Activated naive CD8-positive, alpha-beta T cell treated with anti-CD3 and anti-CD28 coated beads, Interleukin-2, amount 10 ng/mL, durations not matched to agents 7 days and 5 days (primary cell): Measurements from ENCODE around the gene SF3A2. TPM values are rescaled to one million over a fixed set of nuclear protein-coding genes. Genes with fewer than 3 reads are reported as not detected.

Source experiments
- ATAC-seq: fragments of 150-1000 bp; cut with Tn5 transposase; one replicate; pipeline ENCODE4 v1.10.0; 2021; ENCODE audit warnings: low read depth, moderate library complexity
- POLR2A ChIA-PET: fragments of 350-600 bp; sonication (Branson Sonifier 250); formaldehyde crosslinking; loops from one replicate; lab custom pipeline; 2021; ENCODE audit warnings: antibody characterized with exemption; lab: Charles Lee
- DNase-seq: peaks from one replicate; pipeline ENCODE4 v3.0.0; 2021
- H3K27ac Mint-ChIP-seq: one replicate; pipeline ENCODE4 v1.8.0; 2022; ENCODE audit warnings: mild to moderate bottlenecking, mixed read lengths
- H3K27me3 Mint-ChIP-seq: one replicate; pipeline ENCODE4 v1.8.0; 2022; ENCODE audit warnings: mild to moderate bottlenecking, moderate library complexity, mixed read lengths
- H3K36me3 Mint-ChIP-seq: one replicate; pipeline ENCODE4 v1.8.0; 2021; ENCODE audit warnings: mild to moderate bottlenecking, mixed read lengths
- H3K4me1 Mint-ChIP-seq: one replicate; pipeline ENCODE4 v1.8.0; 2021; ENCODE audit warnings: mixed read lengths
- H3K4me3 Mint-ChIP-seq: one replicate; pipeline ENCODE4 v1.8.0; 2022; ENCODE audit warnings: mild to moderate bottlenecking, moderate library complexity, mixed read lengths
- H3K9me3 Mint-ChIP-seq: one replicate; pipeline ENCODE4 v1.8.0; 2021; ENCODE audit warnings: mixed read lengths
- total RNA-seq, 2 experiments: library from RNA; stranded (reverse); gene quantifications; one replicate each; pipeline ENCODE4 v1.2.3, GENCODE V29; 2021

Gene SF3A2
- total RNA-seq, 2 experiments from 2014 or later = 171 TPM

DNA sequence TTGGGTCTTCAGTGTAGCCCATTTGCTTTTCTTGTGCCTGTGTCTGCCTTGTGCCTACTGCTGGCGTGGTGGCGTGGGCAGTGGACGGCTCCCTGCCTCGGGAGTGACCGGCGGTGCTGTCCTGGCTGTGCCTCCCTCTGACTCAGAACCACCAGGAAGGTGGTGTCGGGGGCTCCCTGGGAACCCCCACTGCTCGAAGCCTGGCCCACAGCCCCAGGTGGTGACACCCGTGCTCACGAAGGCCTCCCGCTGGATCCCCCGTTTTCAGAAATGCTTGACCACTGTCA lies 7.4 kb downstream of the SF3A2 start:
- H3K27ac Mint-ChIP-seq = no peak overlapping the region
- no peaks in the 10 kb centered on the region for H3K9me3 Mint-ChIP-seq
- H3K4me1 Mint-ChIP-seq = peaks cover 21% of the 10 kb centered on the region
- H3K36me3 Mint-ChIP-seq = peaks cover 18% of the 10 kb centered on the region
- no peak for DNase-seq
- ATAC-seq = no peak
- no peak overlapping the region for H3K4me3 Mint-ChIP-seq
- POLR2A ChIA-PET = interaction anchor here (1.8 kb wide), 1 partner anchor 84 kb away, joined by 3 read pairs; no protein-coding TSS in a partner anchor
- no peaks in the 10 kb centered on the region for H3K27me3 Mint-ChIP-seq

DNA sequence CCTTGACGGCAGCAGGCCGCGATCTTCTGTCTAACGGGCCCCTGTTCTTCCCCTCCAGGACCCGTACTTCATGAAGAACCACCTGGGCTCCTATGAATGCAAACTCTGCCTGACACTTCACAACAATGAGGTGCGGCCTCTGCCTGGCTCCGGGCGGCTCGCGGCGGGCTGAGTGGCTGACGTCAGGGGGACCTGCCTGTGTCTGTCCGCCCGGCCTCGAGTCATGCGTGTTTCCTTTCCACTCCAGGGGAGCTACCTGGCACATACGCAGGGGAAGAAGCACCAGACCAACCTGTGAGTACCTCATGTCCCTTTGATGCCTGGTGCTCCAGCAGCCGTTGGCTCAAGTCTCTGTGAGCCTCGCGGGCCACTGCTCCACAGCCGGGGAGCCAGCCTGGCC lies 7.9 kb downstream of the SF3A2 start:
- Mint-ChIP-seq H3K9me3 (no peaks in the 10 kb centered on the region), H3K4me1 (peaks cover 19% of the 10 kb centered on the region), H3K36me3 (peaks cover 16% of the 10 kb centered on the region), H3K4me3 (no peak overlapping the region), H3K27me3 (no peaks in the 10 kb centered on the region), H3K27ac (no peak overlapping the region)
- DNase-seq (no peak), ATAC-seq (no peak)
- POLR2A ChIA-PET = interaction anchor here (1.8 kb wide), 1 partner anchor 83 kb away, joined by 3 read pairs; no protein-coding TSS in a partner anchor

DNA sequence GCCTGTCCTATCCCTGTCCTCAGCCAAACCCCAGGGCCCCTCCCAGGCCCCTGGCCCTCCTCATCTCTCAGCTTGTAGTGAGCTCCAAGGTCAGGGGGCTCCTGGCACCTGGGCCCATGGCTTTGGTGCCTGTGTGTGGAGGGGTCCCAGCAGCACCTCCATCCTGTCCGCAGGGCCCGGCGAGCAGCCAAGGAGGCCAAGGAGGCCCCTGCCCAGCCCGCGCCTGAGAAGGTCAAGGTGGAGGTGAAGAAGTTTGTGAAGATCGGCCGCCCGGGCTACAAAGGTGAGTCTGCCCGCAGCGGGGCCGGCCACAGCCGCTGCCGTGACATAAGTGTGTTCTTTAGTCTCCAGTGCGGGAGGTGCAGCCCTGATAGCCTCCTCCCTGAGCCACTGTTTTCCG lies 8.6 kb downstream of the SF3A2 start:
- H3K4me3 Mint-ChIP-seq = no peak overlapping the region
- H3K27me3 Mint-ChIP-seq = peaks cover 2% of the 10 kb centered on the region
- POLR2A ChIA-PET = no interaction called here
- peaks cover 12% of the 10 kb centered on the region for H3K36me3 Mint-ChIP-seq
- no peaks in the 10 kb centered on the region for H3K9me3 Mint-ChIP-seq
- DNase-seq = no peak
- ATAC-seq = no peak
- peaks cover 14% of the 10 kb centered on the region for H3K4me1 Mint-ChIP-seq
- H3K27ac Mint-ChIP-seq = no peak overlapping the region

DNA sequence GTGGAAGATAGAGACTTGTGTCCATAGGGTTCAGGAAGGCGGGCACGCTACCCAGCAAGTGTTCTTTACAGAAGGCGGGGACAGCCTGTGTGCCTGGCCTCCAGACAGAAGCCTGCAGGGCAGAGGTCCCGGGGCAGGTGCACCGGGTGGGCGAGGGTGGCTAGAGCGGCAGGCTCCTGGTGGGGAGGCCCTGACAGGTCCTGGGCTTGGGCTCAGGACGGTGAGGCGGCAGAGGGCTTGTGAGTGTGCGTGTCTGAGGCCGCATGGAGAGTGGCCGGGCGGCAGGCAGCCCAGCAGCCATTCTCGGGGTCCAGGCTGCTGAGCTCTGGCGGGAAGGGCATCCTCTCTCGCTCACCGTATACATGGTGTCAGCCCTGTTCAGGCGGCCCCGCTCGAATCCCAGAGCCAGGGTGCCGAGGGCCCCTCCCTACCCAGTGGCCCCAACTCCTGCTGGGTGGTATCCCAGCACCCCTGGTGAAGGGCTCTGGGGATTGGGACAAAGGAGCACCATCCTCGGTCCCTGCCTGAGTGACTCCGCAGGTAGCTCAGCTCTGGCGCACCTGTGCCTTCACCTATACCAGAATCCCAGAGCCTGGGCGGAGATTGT lies 9.5 kb downstream of the SF3A2 start:
- peaks cover 8% of the 10 kb centered on the region for H3K36me3 Mint-ChIP-seq
- H3K27me3 Mint-ChIP-seq = peaks cover 2% of the 10 kb centered on the region
- POLR2A ChIA-PET = no interaction called here
- H3K4me3 Mint-ChIP-seq = no peak overlapping the region
- DNase-seq (no peak), ATAC-seq (no peak)
- H3K9me3 Mint-ChIP-seq = no peaks in the 10 kb centered on the region
- peaks cover 7% of the 10 kb centered on the region for H3K4me1 Mint-ChIP-seq
- H3K27ac Mint-ChIP-seq = no peak overlapping the region

DNA sequence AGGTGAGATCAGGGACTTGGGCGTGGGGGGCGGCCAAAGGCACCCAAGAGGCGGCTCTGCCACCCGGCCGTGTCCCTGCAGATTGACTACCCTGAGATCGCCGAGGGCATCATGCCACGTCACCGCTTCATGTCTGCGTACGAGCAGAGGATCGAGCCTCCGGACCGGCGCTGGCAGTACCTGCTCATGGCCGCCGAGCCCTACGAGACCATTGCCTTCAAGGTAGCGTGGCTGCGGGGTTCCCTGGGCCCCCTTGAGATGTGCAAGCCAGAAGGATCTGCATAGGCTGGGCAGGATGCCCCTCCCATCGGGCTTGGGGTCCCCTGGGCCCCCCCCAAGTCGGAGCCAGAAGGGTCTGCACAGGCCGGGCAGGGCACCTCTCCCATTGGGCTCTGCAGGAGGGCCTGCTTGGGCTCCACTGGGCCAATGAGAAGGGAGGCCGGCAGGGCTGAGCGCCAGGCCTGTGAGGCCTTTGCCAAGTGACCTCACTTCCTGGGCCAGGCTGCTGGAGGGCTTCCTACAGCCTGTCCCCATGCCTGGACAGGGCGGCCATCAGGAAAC lies 10.3 kb downstream of the SF3A2 start:
- no peak for DNase-seq
- Mint-ChIP-seq H3K4me3 (no peak overlapping the region), H3K9me3 (no peaks in the 10 kb centered on the region), H3K27ac (no peak overlapping the region), H3K36me3 (peaks cover 8% of the 10 kb centered on the region), H3K27me3 (peaks cover 5% of the 10 kb centered on the region), H3K4me1 (peaks cover 1% of the 10 kb centered on the region)
- POLR2A ChIA-PET = no interaction called here
- no peak for ATAC-seq

DNA sequence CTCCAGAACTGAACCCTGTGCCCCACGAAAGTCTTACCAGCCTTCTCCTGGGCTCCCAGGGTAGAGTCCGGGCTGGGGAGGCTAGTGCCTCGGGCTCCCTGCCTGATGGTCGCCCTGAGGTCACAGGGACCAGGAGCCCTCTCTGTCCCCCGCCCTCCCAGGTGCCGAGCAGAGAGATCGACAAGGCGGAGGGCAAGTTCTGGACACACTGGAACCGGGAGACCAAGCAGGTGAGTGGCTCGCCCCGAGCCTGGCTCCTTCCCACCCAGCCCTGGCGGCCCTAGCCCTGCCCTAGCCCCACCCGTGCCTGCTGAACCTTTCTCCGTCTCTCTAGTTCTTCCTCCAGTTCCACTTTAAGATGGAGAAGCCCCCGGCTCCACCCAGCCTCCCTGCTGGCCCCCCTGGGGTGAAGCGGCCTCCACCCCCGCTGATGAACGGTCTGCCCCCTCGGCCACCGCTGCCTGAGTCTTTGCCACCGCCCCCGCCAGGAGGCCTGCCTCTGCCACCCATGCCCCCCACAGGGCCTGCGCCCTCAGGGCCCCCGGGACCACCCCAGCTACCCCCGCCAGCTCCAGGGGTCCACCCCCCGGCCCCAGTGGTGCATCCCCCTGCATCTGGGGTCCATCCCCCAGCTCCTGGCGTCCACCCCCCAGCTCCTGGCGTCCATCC lies 10.9 kb downstream of the SF3A2 start:
- no peak for ATAC-seq
- Mint-ChIP-seq H3K27ac (no peak overlapping the region), H3K4me3 (no peak overlapping the region), H3K9me3 (no peaks in the 10 kb centered on the region), H3K36me3 (peaks cover 6% of the 10 kb centered on the region), H3K4me1 (peaks cover 1% of the 10 kb centered on the region), H3K27me3 (peaks cover 11% of the 10 kb centered on the region)
- DNase-seq = no peak
- POLR2A ChIA-PET = no interaction called here

DNA sequence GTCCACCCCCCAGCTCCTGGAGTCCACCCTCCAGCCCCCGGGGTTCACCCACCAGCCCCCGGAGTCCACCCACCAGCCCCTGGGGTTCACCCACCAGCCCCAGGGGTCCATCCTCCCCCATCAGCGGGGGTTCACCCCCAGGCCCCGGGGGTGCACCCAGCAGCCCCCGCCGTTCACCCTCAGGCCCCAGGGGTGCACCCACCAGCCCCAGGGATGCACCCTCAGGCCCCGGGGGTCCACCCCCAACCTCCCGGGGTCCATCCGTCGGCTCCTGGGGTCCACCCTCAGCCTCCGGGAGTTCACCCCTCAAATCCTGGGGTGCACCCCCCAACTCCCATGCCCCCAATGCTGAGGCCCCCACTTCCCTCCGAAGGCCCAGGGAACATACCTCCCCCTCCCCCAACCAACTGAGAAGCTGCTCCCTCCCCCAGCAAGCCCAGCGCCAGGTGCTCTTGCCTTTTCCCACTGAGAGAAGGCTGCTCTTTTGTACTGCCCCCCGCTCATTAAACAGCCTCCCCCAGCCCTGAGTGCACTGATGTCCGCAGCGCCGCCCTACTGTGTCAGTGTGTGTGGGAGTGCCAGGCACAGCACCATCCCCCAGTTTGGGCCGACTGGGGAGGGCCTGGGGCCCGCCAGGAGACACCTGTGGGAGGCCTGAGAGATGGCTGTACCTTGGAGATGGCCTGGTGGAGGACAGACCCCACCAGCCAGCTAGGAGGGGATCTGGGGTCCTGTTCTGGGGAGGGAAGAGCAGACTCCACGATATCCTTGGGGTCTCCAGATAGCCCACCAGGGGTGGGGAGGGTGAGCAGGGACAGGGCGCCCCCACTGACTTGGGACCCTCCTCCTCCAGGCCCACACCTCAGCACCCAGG lies 11.7 kb downstream of the SF3A2 start:
- no peak for ATAC-seq
- peaks cover 16% of the 10 kb centered on the region for H3K27me3 Mint-ChIP-seq
- no peaks in the 10 kb centered on the region for H3K4me1 Mint-ChIP-seq
- no peak for DNase-seq
- no peak overlapping the region for H3K27ac Mint-ChIP-seq
- POLR2A ChIA-PET = interaction anchor here (0.6 kb wide), 1 partner anchor 14 kb away, joined by 4 read pairs; no protein-coding TSS in a partner anchor
- peaks cover 6% of the 10 kb centered on the region for H3K36me3 Mint-ChIP-seq
- H3K9me3 Mint-ChIP-seq = no peaks in the 10 kb centered on the region
- H3K4me3 Mint-ChIP-seq = no peak overlapping the region

DNA sequence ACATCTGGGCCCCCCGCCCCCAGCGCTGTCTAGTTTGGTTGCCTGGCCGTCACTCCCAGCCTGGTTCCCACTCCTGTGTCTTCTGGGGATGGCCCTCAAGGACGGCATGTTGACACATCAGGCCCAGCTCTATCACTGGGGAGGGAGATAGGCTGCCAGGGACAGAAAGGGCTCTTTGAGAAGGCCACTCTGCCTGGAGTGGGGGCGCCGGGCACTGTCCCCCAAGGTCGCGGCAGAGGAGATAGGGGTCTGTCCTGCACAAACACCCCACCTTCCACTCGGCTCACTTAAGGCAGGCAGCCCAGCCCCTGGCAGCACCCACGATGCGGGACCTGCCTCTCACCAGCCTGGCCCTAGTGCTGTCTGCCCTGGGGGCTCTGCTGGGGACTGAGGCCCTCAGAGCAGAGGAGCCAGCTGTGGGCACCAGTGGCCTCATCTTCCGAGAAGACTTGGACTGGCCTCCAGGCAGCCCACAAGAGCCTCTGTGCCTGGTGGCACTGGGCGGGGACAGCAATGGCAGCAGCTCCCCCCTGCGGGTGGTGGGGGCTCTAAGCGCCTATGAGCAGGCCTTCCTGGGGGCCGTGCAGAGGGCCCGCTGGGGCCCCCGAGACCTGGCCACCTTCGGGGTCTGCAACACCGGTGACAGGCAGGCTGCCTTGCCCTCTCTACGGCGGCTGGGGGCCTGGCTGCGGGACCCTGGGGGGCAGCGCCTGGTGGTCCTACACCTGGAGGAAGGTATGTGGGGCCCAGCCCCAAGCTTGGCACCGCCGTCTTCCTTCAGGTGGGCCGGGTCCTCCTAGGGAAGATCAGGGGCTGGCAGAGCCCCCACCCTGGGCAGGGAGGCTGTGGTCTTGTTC lies 12.6 kb downstream of the SF3A2 start, which contains the start of gene AMH:
Gene AMH, plus strand, starts transcription at position 314 of the 857 bp plus-strand sequence. Its CDS starts 10 bp downstream, at position 324.
- H3K36me3 Mint-ChIP-seq = peaks cover 6% of the 10 kb centered on the region
- H3K4me1 Mint-ChIP-seq = peaks cover 1% of the 10 kb centered on the region
- H3K9me3 Mint-ChIP-seq = no peaks in the 10 kb centered on the region
- no peak for ATAC-seq
- DNase-seq = no peak
- H3K27ac Mint-ChIP-seq = no peak within 1 kb of the TSS
- H3K4me3 Mint-ChIP-seq = no peak within 1 kb of the TSS
- POLR2A ChIA-PET = interaction anchor here (0.9 to 2.1 kb wide), 4 partner anchors 9 to 24 kb away, joined by 3 to 16 read pairs (median 4); no protein-coding TSS in a partner anchor
- H3K27me3 Mint-ChIP-seq = peaks cover 21% of the 10 kb centered on the region

DNA sequence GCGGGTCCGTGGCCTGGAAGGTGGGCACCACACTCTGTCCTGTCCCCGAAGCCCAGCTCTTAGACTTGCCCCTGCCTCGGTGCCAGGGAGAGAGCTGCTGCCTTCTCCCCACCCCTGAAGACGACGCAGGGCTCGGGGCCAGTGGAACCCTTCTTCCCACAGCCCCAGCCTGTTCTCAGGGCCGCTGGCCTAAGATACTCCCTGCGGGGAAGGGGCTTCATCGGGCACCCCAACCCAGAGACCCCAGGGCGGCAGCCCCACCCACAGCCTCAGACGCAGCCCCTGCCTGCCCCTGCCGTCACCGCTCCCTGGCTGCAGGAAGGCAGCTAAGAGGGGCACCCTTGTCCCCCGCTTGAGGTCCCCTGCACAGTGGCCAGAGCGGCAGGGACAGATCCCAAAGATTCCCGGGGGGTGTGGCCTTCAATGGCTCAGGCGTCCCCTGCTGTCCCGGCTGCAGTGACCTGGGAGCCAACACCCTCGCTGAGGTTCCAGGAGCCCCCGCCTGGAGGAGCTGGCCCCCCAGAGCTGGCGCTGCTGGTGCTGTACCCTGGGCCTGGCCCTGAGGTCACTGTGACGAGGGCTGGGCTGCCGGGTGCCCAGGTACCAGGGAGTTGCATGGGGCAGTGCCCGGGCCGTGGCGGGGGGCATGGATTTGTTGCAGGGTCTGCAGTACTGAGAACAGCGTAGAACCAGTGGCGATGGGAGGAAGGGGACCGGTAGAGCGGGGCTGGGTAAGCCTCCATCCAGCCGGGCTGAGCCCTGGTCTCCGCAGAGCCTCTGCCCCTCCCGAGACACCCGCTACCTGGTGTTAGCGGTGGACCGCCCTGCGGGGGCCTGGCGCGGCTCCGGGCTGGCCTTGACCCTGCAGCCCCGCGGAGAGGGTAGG lies 13.5 kb downstream of the SF3A2 start:
- ATAC-seq = no peak
- Mint-ChIP-seq H3K4me3 (no peak overlapping the region), H3K9me3 (no peaks in the 10 kb centered on the region), H3K4me1 (peaks cover 1% of the 10 kb centered on the region), H3K36me3 (peaks cover 3% of the 10 kb centered on the region), H3K27ac (no peak overlapping the region), H3K27me3 (peaks cover 22% of the 10 kb centered on the region)
- DNase-seq = no peak
- POLR2A ChIA-PET = interaction anchor here (0.9 to 2.1 kb wide), 5 partner anchors 9 to 23 kb away, joined by 3 to 16 read pairs (median 5); no protein-coding TSS in a partner anchor

DNA sequence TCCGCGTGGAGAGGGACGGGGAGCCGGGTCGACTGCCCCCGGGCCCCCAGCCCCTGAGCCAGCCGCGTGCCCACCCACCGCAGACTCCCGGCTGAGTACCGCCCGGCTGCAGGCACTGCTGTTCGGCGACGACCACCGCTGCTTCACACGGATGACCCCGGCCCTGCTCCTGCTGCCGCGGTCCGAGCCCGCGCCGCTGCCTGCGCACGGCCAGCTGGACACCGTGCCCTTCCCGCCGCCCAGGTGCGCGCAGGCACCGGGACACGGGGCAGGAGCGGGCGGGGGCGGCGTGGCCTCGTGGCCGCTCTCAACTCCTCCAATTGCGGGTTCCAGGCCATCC lies 14.1 kb downstream of the SF3A2 start:
- POLR2A ChIA-PET = interaction anchor here (1.6 to 2.1 kb wide), 3 partner anchors 8 to 19 kb away, joined by 5 to 16 read pairs (median 7); no protein-coding TSS in a partner anchor
- Mint-ChIP-seq H3K9me3 (no peaks in the 10 kb centered on the region), H3K4me1 (peaks cover 1% of the 10 kb centered on the region), H3K4me3 (no peak overlapping the region), H3K27me3 (peaks cover 22% of the 10 kb centered on the region), H3K27ac (no peak overlapping the region), H3K36me3 (peaks cover 2% of the 10 kb centered on the region)
- DNase-seq (no peak), ATAC-seq (no peak)

DNA sequence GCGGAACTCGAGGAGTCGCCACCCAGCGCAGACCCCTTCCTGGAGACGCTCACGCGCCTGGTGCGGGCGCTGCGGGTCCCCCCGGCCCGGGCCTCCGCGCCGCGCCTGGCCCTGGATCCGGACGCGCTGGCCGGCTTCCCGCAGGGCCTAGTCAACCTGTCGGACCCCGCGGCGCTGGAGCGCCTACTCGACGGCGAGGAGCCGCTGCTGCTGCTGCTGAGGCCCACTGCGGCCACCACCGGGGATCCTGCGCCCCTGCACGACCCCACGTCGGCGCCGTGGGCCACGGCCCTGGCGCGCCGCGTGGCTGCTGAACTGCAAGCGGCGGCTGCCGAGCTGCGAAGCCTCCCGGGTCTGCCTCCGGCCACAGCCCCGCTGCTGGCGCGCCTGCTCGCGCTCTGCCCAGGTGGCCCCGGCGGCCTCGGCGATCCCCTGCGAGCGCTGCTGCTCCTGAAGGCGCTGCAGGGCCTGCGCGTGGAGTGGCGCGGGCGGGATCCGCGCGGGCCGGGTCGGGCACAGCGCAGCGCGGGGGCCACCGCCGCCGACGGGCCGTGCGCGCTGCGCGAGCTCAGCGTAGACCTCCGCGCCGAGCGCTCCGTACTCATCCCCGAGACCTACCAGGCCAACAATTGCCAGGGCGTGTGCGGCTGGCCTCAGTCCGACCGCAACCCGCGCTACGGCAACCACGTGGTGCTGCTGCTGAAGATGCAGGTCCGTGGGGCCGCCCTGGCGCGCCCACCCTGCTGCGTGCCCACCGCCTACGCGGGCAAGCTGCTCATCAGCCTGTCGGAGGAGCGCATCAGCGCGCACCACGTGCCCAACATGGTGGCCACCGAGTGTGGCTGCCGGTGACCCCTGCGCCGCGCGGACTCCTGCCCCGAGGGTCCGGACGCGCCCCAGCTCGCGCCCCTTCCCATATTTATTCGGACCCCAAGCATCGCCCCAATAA lies 14.8 kb downstream of the SF3A2 start:
- peak; percentile 65 for DNase-seq
- Mint-ChIP-seq H3K4me3 (peak overlapping the region; percentile 39), H3K36me3 (no peaks in the 10 kb centered on the region), H3K9me3 (no peaks in the 10 kb centered on the region), H3K27ac (no peak overlapping the region), H3K4me1 (peaks cover 1% of the 10 kb centered on the region), H3K27me3 (peaks cover 22% of the 10 kb centered on the region)
- ATAC-seq = peak; percentile 4
- POLR2A ChIA-PET = interaction anchor here (0.9 to 5.4 kb wide), 4 partner anchors 9 to 19 kb away, joined by 3 to 31 read pairs (median 6); no protein-coding TSS in a partner anchor
